ENCODE data around the gene IPPK.

IPPK gene

GRCh38 chr9:92610470-92611420 is 59.2 kb downstream of the IPPK start:
- POLR2A ChIA-PET = no interaction called here
- TF ChIP-seq CTCF (IDR thresholded peaks at IDR 0.05; ENCODE audit: insufficient read depth, low read length, missing control alignments) = no peak
- no peak overlapping the region for H3K4me3 ChIP-seq (ENCODE audit: low read depth, low read length)
- CTCF ChIA-PET = interaction anchor here (0.8 to 1.2 kb wide), 2 partner anchors 14 to 268 kb away, joined by 3 read pairs; no protein-coding TSS in a partner anchor
- DNase-seq (ENCODE audit: low read depth, low spot score) = no peak

- CTCF ChIA-PET = interaction anchor here (0.9 kb wide), 1 partner anchor 471 kb away, joined by 4 read pairs; no protein-coding TSS in a partner anchor
- TF ChIP-seq CTCF (IDR thresholded peaks at IDR 0.05; ENCODE audit: insufficient read depth, low read length, missing control alignments) = no peak
- POLR2A ChIA-PET = no interaction called here
- no peak for DNase-seq (ENCODE audit: low read depth, low spot score)
- no peak overlapping the region for H3K4me3 ChIP-seq (ENCODE audit: low read depth, low read length)
Measured at GRCh38 chr9:92608909-92609445, 61.0 kb downstream of the IPPK start.

- ChIA-PET POLR2A (interaction anchor here (1.3 to 1.5 kb wide), 2 partner anchors 145 to 283 kb away, joined by 3 to 4 read pairs; partner anchors contain the start of genes CENPP and NOL8), CTCF (interaction anchor here (1.4 kb wide), 1 partner anchor 9 kb away, joined by 3 read pairs; no protein-coding TSS in a partner anchor)
- H3K4me3 ChIP-seq (ENCODE audit: low read depth, low read length) = no peak overlapping the region
- no peak for DNase-seq (ENCODE audit: low read depth, low spot score)
- TF ChIP-seq CTCF (IDR thresholded peaks at IDR 0.05; ENCODE audit: insufficient read depth, low read length, missing control alignments) = no peak
Measured at GRCh38 chr9:92608241-92608908, 61.6 kb downstream of the IPPK start.

GRCh38 chr9:92607773-92608172 is 62.2 kb downstream of the IPPK start:
- CTCF ChIA-PET = interaction anchor here (1.4 kb wide), 1 partner anchor 9 kb away, joined by 3 read pairs; no protein-coding TSS in a partner anchor
- no peak for TF ChIP-seq CTCF (IDR thresholded peaks at IDR 0.05; ENCODE audit: insufficient read depth, low read length, missing control alignments)
- H3K4me3 ChIP-seq (ENCODE audit: low read depth, low read length) = no peak overlapping the region; the same call in 1 of the 2 replicates
- DNase-seq (ENCODE audit: low read depth, low spot score) = peak; percentile 55
- POLR2A ChIA-PET = interaction anchor here (0.7 to 1.5 kb wide), 3 partner anchors 102 to 282 kb away, joined by 3 to 4 read pairs (median 3); partner anchors contain the start of genes CENPP and NOL8

- DNase-seq (ENCODE audit: low read depth, low spot score) = peak; percentile 40
- CTCF ChIA-PET = interaction anchor here (1.4 kb wide), 1 partner anchor 10 kb away, joined by 3 read pairs; no protein-coding TSS in a partner anchor
- H3K4me3 ChIP-seq (ENCODE audit: low read depth, low read length) = no peak overlapping the region
- POLR2A ChIA-PET = interaction anchor here (0.7 to 1.5 kb wide), 3 partner anchors 101 to 281 kb away, joined by 3 to 4 read pairs (median 3); partner anchors contain the start of genes CENPP and NOL8
- TF ChIP-seq CTCF (IDR thresholded peaks at IDR 0.05; ENCODE audit: insufficient read depth, low read length, missing control alignments) = no peak
Measured at GRCh38 chr9:92607088-92607487, 62.8 kb downstream of the IPPK start.
